ENCODE results near the gene TMEM59.
"Not testable (repeated sequence)": the region's sequence is repeated elsewhere in the genome, so short reads cannot be mapped to it uniquely, and the experiment has no call there.

TMEM59 gene, protein sequence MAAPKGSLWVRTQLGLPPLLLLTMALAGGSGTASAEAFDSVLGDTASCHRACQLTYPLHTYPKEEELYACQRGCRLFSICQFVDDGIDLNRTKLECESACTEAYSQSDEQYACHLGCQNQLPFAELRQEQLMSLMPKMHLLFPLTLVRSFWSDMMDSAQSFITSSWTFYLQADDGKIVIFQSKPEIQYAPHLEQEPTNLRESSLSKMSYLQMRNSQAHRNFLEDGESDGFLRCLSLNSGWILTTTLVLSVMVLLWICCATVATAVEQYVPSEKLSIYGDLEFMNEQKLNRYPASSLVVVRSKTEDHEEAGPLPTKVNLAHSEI

DNA sequence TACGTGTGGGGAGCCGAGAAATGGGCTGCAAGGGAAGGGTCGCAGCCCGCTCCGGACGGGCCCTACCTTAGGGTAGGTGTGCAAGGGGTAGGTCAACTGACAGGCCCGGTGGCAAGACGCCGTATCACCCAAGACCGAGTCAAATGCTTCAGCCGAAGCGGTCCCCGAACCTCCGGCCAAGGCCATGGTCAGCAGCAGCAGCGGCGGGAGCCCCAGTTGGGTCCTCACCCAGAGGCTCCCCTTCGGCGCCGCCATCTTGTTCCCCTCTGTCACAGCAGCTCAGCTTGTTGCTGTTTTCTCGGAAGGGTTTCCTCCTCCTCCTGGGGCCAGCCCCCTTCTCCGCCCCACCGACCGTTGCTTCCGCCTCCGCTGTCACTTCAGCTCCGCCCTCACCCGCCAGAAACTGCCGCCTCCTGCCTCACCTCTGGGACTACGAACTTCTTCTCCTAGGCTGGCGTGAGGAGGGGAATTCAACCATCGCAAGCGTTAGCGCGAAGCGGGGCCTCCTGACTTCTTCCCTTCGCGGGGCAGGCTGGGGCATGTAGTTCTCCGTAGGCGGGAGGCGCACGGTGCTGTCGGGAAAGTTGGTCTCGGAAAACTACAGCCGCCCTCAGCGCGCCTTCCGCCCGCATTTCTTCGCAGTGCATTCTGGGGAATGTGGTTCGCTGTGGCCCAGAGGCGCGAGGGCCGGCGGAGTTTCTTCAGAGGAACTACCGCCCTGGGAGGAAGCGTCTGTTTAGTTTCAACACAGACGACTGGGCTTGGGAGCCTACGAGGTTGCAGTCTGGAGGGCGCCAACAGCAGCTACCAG lies at the start of gene TMEM59, which contains the start of gene TCEANC2:
TMEM59 (minus strand) TSS at position 271 of the 811 bp plus-strand sequence; CDS start at position 255, 16 bp downstream.
TCEANC2 (plus strand) TSS at position 675 of the 811 bp plus-strand sequence. CDS start 815 bp downstream, outside the sequence.
- Histone ChIP-seq H2AFZ (ENCODE audit: low read depth, low read length) (peak within 1 kb of the TSS; percentile 52), H3K9me3 (ENCODE audit: low read length) (no peaks in the 10 kb centered on the region), H3K36me3 (ENCODE audit: insufficient read depth, low read length) (no peaks in the 10 kb centered on the region), H3K4me1 (ENCODE audit: insufficient read depth, low read length) (peaks cover 20% of the 10 kb centered on the region), H3K4me3 (ENCODE audit: low read length) (peak within 1 kb of the TSS; percentile 86), H3K27me3 (ENCODE audit: insufficient read depth, low read length) (no peaks in the 10 kb centered on the region)

DNA sequence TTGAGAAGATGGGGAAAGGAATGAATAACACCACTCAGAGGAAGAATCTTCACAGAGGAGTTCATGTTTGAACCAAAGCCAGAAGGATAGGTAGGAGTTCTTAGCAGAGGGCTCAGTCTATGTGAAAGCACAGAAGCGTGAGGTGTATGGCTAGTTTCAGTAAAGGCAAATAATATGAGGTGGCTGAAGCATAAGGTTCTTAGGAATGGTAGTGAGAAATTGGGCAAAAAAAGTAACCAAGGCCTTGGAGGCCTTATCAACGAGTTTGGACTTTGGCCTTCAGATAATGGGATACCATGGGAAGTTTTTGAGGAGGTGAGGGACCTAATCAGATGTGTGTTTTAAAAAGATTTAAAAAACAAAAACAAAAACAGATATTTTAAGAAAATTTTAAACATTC lies 47.5 kb upstream of the TMEM59 start:
- no peaks in the 10 kb centered on the region for H3K4me1 ChIP-seq (ENCODE audit: insufficient read depth, low read length)

DNA sequence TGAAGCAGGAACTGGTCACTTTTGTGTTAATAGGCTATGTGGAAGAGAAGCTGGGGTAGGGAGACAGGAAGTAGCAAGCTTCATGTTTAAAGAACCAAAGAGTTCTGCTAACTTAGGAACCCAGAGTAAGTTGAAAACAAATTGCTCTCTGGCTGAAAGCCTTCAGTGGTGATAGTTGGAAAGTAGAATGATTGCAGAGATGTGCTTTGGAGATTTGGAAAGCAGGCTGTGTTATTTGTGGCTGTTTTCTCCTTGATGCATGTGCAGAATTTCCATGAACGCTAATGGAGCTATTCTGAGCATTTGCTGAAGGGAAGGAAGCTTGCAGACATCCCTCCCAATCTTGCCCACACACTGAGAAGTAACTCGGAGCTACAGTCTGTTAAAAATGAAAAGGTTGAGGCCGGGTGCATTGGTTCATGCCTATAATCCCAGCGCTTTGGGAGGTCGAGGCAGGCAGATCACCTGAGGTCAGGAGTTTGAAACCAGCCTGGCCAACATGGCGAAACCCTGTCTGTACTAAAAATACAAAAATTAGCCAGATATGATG lies 46.1 kb upstream of the TMEM59 start:
- Histone ChIP-seq H3K4me1 (ENCODE audit: insufficient read depth, low read length) (no peaks in the 10 kb centered on the region), H3K4me3 (ENCODE audit: low read length) (no peak overlapping the region)

More for the DNA sequence above, 47.5 kb upstream of the TMEM59 start:
- Histone ChIP-seq H3K27me3 (ENCODE audit: insufficient read depth, low read length) (no peaks in the 10 kb centered on the region), H3K36me3 (ENCODE audit: insufficient read depth, low read length) (no peaks in the 10 kb centered on the region), H3K9me3 (ENCODE audit: low read length) (no peaks in the 10 kb centered on the region), H3K4me3 (ENCODE audit: low read length) (no peak overlapping the region), H2AFZ (ENCODE audit: low read depth, low read length) (no peak overlapping the region)

DNA sequence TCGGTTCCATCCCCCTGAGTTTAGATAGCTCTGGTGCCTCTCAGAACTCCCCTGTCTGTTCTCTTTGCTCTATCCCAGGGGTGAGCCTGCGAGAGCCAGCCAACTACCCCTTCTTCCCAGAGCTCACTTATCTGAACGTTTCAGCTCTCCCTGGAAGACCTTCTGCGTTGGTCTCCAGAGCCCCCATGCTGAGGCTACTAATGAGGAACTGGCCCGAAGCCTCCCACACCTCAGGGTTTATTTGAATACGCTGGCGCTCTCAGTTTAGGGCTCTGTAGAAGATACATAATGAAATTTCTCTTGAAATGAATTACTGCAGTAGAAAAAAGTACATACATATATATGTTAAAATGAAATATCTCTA lies 43.9 kb upstream of the TMEM59 start:
- no peak overlapping the region for H2AFZ ChIP-seq (ENCODE audit: low read depth, low read length)
- no peak overlapping the region for H3K4me3 ChIP-seq (ENCODE audit: low read length)
- no peaks in the 10 kb centered on the region for H3K36me3 ChIP-seq (ENCODE audit: insufficient read depth, low read length)
- H3K4me1 ChIP-seq (ENCODE audit: insufficient read depth, low read length), result no peaks in the 10 kb centered on the region
- H3K27me3 ChIP-seq (ENCODE audit: insufficient read depth, low read length), result no peaks in the 10 kb centered on the region
- no peaks in the 10 kb centered on the region for H3K9me3 ChIP-seq (ENCODE audit: low read length)

More for the DNA sequence above, 46.1 kb upstream of the TMEM59 start:
- no peaks in the 10 kb centered on the region for H3K36me3 ChIP-seq (ENCODE audit: insufficient read depth, low read length)
- H3K27me3 ChIP-seq (ENCODE audit: insufficient read depth, low read length), result no peaks in the 10 kb centered on the region
- H3K9me3 ChIP-seq (ENCODE audit: low read length), result no peaks in the 10 kb centered on the region
- no peak overlapping the region for H2AFZ ChIP-seq (ENCODE audit: low read depth, low read length)

DNA sequence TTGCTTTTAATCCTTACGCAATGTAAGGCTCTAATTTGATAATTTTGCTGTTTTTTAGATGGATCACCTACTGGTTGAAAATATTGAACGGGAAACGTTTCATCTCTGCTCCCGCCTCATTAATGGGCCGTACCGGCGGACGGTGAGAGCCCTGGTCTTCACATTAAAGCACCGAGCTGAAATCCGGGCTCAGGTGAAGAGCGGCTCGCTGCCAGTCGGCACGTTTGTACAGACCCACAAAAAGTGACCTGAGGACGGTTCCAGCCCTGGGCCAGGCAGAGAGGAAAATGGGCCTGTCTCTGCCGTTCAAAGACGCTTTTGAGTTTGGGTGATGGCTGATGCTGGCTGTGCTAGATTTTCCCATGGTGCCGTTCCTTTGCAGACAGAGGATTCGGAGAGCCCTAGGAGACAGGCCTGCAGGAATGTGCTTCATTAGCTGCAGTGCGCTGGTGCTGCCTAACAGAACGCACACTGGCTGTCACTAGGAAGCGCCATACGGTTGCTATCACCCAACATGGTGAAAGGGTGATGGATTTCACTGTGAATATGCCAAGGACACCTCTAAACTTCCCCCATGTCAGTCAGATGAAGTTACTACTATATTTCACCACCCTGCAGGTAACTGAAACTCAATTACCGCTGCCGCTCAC lies 43.3 kb upstream of the TMEM59 start:
- Histone ChIP-seq H3K9me3 (ENCODE audit: low read length) (no peaks in the 10 kb centered on the region), H3K4me1 (ENCODE audit: insufficient read depth, low read length) (no peaks in the 10 kb centered on the region), H3K27me3 (ENCODE audit: insufficient read depth, low read length) (no peaks in the 10 kb centered on the region), H3K36me3 (ENCODE audit: insufficient read depth, low read length) (no peaks in the 10 kb centered on the region), H3K4me3 (ENCODE audit: low read length) (no peak overlapping the region), H2AFZ (ENCODE audit: low read depth, low read length) (no peak overlapping the region)

DNA sequence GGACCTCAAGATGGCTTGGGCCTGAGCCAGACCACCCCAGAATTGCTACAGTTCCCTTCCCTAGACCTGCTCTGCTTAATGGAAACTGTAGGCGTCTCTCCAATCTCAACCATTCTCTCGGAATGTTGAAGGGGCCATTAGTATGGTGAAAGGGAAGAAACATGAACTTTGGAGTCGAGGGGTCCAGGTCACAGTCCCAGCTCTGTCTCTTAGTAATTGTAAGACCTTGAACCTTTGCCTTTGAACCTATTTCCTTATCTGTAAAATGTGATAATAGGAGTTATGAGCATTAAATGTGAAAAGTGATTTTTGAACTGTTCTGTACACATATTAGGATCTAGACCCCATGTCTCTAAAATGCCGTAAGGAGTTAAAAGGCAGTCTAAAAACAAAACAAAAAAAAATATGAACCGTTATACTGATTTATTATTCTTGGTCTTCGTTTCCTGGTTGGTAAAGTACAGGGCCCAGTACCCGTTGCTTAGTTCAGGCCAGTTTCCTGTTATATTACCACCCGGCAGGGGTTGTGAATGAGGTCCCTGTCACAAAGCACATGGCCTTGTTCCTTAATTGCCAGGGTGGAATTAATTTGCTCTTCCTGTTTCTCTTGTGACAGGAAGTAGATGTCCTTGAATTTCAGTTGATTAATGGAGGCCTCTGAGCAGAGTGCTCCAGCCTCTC lies 42.7 kb upstream of the TMEM59 start:
- no peak overlapping the region for H2AFZ ChIP-seq (ENCODE audit: low read depth, low read length)
- no peaks in the 10 kb centered on the region for H3K9me3 ChIP-seq (ENCODE audit: low read length)
- H3K4me3 ChIP-seq (ENCODE audit: low read length), result no peak overlapping the region
- no peaks in the 10 kb centered on the region for H3K4me1 ChIP-seq (ENCODE audit: insufficient read depth, low read length)
- no peaks in the 10 kb centered on the region for H3K36me3 ChIP-seq (ENCODE audit: insufficient read depth, low read length)
- no peaks in the 10 kb centered on the region for H3K27me3 ChIP-seq (ENCODE audit: insufficient read depth, low read length)

DNA sequence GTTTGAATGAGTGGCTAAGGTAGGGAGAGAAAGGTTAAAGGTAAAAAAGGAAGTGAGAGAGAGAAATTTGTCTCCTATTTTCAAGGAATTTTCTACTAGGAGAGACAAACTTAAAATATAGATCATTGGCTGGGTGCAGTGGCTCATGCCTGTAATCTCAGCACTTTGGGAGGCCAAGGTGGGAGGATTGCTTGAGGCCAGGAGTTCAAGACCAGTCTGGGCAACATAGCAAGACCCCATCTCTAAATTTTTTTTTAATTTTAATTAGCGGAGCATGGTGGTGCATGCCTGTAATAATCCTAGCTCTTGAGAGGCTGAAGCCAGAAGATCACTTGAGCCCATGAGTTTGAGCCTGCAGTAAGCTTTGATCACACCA lies 41.7 kb upstream of the TMEM59 start:
- H2AFZ ChIP-seq (ENCODE audit: low read depth, low read length); H3K27me3 ChIP-seq (ENCODE audit: insufficient read depth, low read length); H3K4me1 ChIP-seq (ENCODE audit: insufficient read depth, low read length); H3K4me3 ChIP-seq (ENCODE audit: low read length); H3K36me3 ChIP-seq (ENCODE audit: insufficient read depth, low read length); H3K9me3 ChIP-seq (ENCODE audit: low read length): not testable (repeated sequence)

DNA sequence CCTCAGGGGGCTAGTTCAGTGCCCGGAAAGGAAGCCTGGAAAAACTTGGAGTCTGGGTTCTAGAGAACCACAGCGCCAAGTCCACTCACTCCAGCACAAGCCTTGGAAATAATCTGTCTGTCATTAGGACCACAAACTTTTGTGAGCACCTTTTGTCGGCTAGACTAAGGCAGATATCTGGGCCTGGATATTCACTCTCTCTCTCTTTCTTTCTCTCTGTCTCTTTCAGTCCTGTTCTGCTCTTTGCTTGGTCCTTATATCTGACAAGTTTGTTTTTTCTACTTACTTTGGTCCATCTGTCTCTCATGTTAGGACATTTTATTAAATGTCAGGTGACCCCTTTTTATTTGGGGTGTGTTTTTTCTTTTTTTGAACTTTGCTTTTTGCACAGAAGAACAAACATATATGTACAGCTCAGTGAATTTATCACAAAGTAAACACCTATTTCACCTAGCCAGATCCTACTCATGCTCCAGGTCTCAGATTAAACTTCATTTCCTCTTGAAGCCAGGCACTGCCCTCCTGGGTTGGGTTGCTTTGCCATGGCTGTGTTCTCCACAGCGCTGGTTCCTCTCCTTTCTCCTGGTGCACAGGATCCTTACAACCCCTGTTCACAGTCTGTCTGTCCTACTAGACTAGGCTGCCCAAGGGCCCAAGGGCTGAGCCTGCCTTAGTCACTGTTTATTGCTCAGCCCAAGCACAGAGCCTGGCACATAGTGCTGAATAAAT lies 41.2 kb upstream of the TMEM59 start:
- H3K4me3 ChIP-seq (ENCODE audit: low read length), result no peak overlapping the region
- H3K9me3 ChIP-seq (ENCODE audit: low read length), result no peaks in the 10 kb centered on the region
- H3K36me3 ChIP-seq (ENCODE audit: insufficient read depth, low read length), result no peaks in the 10 kb centered on the region
- no peaks in the 10 kb centered on the region for H3K4me1 ChIP-seq (ENCODE audit: insufficient read depth, low read length)
- no peak overlapping the region for H2AFZ ChIP-seq (ENCODE audit: low read depth, low read length)
- H3K27me3 ChIP-seq (ENCODE audit: insufficient read depth, low read length), result no peaks in the 10 kb centered on the region

DNA sequence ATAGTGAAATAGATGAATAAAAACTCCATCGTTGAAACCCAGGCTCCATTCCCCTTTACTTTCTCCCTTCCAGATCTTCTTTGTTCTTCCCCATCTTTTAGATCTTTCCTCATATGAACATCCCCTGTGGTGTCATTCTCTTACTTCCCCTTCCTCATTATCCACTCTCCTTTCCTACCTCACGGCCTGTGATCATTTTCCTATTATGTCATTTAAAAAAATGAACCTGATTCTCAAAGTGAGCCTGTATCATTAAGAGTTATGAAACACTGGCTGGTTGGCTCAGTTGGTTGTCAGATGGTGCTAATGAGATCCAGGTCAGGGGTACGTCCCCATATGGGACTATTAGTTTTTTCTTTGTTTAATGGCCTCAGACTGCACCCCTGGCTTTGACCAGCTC lies 38.7 kb upstream of the TMEM59 start:
- Histone ChIP-seq H3K27me3 (ENCODE audit: insufficient read depth, low read length) (no peaks in the 10 kb centered on the region), H3K36me3 (ENCODE audit: insufficient read depth, low read length) (no peaks in the 10 kb centered on the region), H3K4me3 (ENCODE audit: low read length) (no peak overlapping the region), H3K9me3 (ENCODE audit: low read length) (no peaks in the 10 kb centered on the region), H2AFZ (ENCODE audit: low read depth, low read length) (no peak overlapping the region), H3K4me1 (ENCODE audit: insufficient read depth, low read length) (no peaks in the 10 kb centered on the region)

DNA sequence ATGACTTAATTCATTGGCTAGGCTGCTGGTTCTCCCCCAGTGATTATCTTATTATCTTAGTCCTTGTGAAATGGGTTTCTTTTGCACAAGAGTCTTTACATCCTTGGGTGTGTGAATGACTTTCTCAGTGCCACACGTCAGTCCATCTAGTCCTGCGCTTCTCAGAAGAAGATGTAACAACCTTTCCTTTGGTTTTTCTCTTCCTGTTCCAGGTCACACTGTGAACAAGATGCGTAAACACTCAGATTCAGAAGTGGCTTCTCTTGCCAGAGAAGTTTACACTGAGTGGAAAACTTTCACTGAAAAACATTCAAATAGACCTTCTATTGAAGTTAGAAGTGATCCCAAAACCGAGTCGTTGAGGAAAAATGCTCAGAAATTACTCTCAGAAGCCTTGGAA lies 35.4 kb upstream of the TMEM59 start:
- Histone ChIP-seq H2AFZ (ENCODE audit: low read depth, low read length) (no peak overlapping the region), H3K36me3 (ENCODE audit: insufficient read depth, low read length) (no peaks in the 10 kb centered on the region), H3K4me3 (ENCODE audit: low read length) (no peak overlapping the region)

DNA sequence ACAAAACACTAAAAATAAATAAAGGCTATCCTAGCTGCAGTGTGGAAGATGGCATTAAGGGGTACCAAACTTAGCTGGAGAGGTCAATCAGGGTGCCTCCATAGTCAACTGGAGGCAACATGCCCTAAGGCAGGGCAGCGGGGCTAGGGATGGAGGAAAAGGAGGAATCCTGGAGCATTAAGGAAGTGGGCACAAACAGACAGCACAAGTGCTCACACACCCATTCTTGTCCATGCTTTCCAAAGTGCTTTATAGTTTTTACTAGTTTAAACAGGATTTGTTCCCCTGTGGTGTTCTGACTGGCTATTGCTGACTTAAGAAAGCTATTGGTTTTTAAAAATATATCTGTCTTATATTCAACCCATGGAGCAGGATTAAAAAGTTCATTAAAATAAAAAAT lies 33.8 kb upstream of the TMEM59 start:
- no peak overlapping the region for H3K4me3 ChIP-seq (ENCODE audit: low read length)
- H2AFZ ChIP-seq (ENCODE audit: low read depth, low read length), result no peak overlapping the region
- no peaks in the 10 kb centered on the region for H3K9me3 ChIP-seq (ENCODE audit: low read length)
- no peaks in the 10 kb centered on the region for H3K36me3 ChIP-seq (ENCODE audit: insufficient read depth, low read length)
- H3K4me1 ChIP-seq (ENCODE audit: insufficient read depth, low read length), result no peaks in the 10 kb centered on the region
- H3K27me3 ChIP-seq (ENCODE audit: insufficient read depth, low read length), result no peaks in the 10 kb centered on the region

More for the DNA sequence above, 35.4 kb upstream of the TMEM59 start:
- Histone ChIP-seq H3K9me3 (ENCODE audit: low read length) (no peaks in the 10 kb centered on the region), H3K4me1 (ENCODE audit: insufficient read depth, low read length) (no peaks in the 10 kb centered on the region), H3K27me3 (ENCODE audit: insufficient read depth, low read length) (no peaks in the 10 kb centered on the region)

DNA sequence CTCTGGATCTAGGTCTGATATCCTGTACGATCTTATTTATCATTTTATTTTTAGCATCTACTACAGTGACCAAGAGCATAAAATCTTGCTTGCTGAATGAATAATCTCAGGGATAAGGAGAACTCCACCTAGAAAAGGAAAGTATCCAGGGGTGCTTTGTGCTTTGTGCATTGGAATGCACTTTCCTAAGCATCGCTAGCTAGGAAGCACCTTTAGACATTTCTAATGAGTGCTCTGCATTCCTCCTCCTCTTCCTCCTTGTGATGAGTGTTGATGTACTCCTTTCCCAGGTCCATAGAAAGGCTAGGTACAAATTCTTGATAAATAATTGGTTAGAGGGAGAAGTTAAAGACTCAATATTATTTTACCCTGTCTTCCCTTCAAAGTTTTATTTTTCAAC lies 31.8 kb upstream of the TMEM59 start:
- Histone ChIP-seq H2AFZ (ENCODE audit: low read depth, low read length) (no peak overlapping the region), H3K36me3 (ENCODE audit: insufficient read depth, low read length) (no peaks in the 10 kb centered on the region), H3K9me3 (ENCODE audit: low read length) (no peaks in the 10 kb centered on the region), H3K27me3 (ENCODE audit: insufficient read depth, low read length) (no peaks in the 10 kb centered on the region), H3K4me3 (ENCODE audit: low read length) (no peak overlapping the region), H3K4me1 (ENCODE audit: insufficient read depth, low read length) (no peaks in the 10 kb centered on the region)

Data from neuron (in vitro differentiated cells).